Bronchial epithelial cell (primary cell): ENCODE results near the gene PSMA6. TPM values are rescaled to one million over a fixed set of nuclear protein-coding genes. Genes with fewer than 3 reads are reported as not detected.
A peak's percentile ranks its signal among the peaks of the same experiment; 100 is the strongest.
"Not testable (repeated sequence)": the region's sequence is repeated elsewhere in the genome, so short reads cannot be mapped to it uniquely, and the experiment has no call there.

Source experiments
- DNase-seq: peaks from one replicate; pipeline ENCODE4 v3.0.0-alpha.2; 2010; ENCODE audit warnings: low read depth
- FAIRE-seq: peaks from 2 replicates; lab custom pipeline; 2011; peaks lifted over from hg19 to GRCh38; lab: Jason Lieb, UNC
- H3K27me3 ChIP-seq: 2 replicates; pipeline ENCODE4 v1.5.1; 2011; ENCODE audit warnings: low read length; ENCODE audit not compliant: control insufficient read depth, insufficient read depth
- H3K36me3 ChIP-seq: 2 replicates; pipeline ENCODE4 v1.5.1; 2011; ENCODE audit warnings: low read length; ENCODE audit not compliant: control insufficient read depth, insufficient read depth
- H3K4me3 ChIP-seq: 2 replicates; pipeline ENCODE4 v1.5.1; 2011; ENCODE audit warnings: mild to moderate bottlenecking, low read depth, low read length, control low read depth
- total RNA-seq: library from RNA; depleted of rRNA; stranded (reverse); fragments of >200 nt; gene quantifications from 2 replicates; pipeline ENCODE4 v1.2.1, GENCODE V29; 2014
- TF ChIP-seq, protein P1 (sequence below): IDR thresholded peaks from 2 replicates; pipeline ENCODE4 v1.5.1; 2011; ENCODE audit warnings: mild to moderate bottlenecking, moderate library complexity, low read length, control low read depth, inconsistent platforms; ENCODE audit not compliant: insufficient read depth, severe bottlenecking

Gene PSMA6
- total RNA-seq, 1 donor from 2014 or later: 222 TPM

DNA sequence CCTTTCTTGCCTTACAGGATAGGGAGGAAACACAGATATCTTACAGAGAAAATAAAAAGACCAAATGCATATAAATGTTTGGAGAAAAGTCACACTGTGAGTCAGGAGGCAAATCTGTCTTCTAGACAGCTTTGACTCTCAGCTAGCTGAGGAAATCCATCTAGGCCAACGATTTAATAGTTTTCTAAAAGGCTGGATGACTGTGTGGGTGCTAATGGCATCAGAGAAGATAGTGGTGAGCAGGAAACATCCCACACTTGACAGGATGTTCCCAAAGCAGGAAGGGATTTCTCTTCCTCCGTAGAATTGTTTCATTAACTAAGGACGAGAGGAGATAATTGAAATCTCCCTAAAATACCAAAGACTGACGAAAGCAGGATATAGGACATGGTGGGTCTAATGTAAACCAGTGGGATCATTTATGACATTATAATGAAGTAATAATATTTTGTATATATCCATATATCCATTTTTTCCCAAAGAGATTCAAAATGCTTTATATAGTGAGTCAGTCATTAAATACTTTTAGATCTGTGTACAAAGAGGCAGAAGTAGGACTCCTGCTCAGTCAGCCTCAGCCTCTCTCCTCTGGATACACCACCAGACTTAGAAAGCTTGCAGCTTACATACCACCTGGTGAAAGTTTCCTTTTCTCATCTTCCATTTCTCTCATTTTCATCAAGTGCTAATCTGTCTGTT lies 44.3 kb upstream of the PSMA6 start:
- TF ChIP-seq, protein P1, sequence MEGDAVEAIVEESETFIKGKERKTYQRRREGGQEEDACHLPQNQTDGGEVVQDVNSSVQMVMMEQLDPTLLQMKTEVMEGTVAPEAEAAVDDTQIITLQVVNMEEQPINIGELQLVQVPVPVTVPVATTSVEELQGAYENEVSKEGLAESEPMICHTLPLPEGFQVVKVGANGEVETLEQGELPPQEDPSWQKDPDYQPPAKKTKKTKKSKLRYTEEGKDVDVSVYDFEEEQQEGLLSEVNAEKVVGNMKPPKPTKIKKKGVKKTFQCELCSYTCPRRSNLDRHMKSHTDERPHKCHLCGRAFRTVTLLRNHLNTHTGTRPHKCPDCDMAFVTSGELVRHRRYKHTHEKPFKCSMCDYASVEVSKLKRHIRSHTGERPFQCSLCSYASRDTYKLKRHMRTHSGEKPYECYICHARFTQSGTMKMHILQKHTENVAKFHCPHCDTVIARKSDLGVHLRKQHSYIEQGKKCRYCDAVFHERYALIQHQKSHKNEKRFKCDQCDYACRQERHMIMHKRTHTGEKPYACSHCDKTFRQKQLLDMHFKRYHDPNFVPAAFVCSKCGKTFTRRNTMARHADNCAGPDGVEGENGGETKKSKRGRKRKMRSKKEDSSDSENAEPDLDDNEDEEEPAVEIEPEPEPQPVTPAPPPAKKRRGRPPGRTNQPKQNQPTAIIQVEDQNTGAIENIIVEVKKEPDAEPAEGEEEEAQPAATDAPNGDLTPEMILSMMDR: no peak
- DNase-seq: no peak
- no peak for FAIRE-seq
- Histone ChIP-seq H3K4me3 (no peak overlapping the region), H3K36me3 (no peaks in the 10 kb centered on the region), H3K27me3 (no peaks in the 10 kb centered on the region)

DNA sequence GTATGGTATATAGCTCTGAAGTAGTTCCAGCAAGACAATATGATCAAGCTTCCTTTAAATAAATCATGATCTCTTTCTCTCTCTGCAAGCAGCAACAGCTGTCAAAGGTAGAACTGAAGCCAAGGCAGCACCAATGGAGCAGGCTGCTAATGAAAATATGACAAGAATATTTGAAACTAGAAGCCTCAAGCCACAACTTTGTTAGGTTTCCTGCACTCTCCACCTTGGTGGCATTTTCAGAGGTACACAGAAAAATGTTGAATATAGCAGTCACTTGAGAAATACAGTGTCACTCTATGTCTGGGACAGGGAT lies 43.8 kb upstream of the PSMA6 start:
- FAIRE-seq (no peak), DNase-seq (no peak)
- H3K36me3 ChIP-seq: no peaks in the 10 kb centered on the region
- TF ChIP-seq, protein P1: no peak
- no peaks in the 10 kb centered on the region for H3K27me3 ChIP-seq
- no peak overlapping the region for H3K4me3 ChIP-seq

DNA sequence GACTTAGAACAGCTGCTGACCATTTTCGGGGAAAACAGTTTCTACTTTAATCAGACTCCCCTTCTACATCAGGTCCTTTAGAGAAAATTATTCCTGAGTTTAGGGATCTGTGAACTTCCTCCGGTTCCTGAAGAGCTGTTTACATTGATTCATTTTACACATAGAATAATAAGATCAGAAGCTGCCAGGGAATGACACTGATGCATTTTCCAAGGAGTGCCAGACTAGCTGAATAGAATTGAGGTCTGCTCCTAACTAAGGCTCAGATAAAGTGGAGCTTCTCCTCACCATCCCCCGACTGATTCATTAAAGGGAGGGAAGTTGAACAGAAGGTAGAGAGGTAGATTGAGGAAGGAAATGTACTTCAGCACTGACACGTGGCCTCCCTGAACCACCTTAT lies 41.9 kb upstream of the PSMA6 start:
- TF ChIP-seq, protein P1: no peak
- no peak for FAIRE-seq

DNA sequence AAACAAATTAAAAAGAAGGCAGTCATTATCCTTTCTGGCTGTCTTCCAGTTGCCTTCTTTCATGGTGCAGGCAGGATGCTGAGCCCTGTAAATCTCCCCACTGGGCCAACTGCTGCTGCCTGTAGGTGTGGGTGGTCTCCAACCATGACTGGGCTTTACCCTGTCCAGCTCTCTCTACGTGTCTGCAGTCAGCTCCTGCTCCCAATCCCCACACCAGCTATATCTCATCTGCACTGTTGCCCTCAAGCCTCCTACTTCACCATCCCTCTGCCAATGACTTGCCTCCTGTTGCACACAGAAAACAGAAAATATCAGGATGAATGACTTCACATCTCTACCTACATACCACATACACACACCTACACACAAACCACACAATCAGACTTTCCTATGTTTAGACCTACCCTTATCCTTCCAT lies 39.7 kb upstream of the PSMA6 start:
- TF ChIP-seq, protein P1: no peak
- FAIRE-seq: no peak

More for the DNA sequence above, 41.9 kb upstream of the PSMA6 start:
- DNase-seq: no peak
- Histone ChIP-seq H3K36me3 (no peaks in the 10 kb centered on the region), H3K4me3 (no peak overlapping the region), H3K27me3 (no peaks in the 10 kb centered on the region)

DNA sequence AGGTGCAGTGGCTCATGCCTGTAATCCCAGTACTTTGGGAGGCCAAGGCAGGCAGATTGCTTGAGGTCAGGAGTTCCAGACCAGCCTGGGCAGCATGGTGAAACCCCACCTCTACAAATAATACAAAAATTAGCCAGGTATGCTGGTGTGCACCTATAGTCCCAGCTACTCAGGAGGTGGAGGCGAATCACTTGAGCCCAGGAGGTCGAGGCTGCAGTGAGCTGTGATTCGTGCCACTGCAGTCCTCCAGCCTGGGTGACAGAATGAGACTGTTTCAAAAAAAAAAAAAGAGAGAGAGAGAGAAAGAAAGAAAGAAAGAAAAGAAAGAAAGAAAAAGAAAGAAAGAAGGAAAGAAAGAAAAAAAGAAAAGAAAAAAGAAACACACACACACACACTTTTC lies 39.1 kb upstream of the PSMA6 start:
- not testable (repeated sequence) for H3K27me3 ChIP-seq, H3K36me3 ChIP-seq, H3K4me3 ChIP-seq, FAIRE-seq, DNase-seq

More for the DNA sequence above, 39.7 kb upstream of the PSMA6 start:
- Histone ChIP-seq H3K4me3 (no peak overlapping the region), H3K36me3 (no peaks in the 10 kb centered on the region), H3K27me3 (no peaks in the 10 kb centered on the region)
- DNase-seq: no peak

DNA sequence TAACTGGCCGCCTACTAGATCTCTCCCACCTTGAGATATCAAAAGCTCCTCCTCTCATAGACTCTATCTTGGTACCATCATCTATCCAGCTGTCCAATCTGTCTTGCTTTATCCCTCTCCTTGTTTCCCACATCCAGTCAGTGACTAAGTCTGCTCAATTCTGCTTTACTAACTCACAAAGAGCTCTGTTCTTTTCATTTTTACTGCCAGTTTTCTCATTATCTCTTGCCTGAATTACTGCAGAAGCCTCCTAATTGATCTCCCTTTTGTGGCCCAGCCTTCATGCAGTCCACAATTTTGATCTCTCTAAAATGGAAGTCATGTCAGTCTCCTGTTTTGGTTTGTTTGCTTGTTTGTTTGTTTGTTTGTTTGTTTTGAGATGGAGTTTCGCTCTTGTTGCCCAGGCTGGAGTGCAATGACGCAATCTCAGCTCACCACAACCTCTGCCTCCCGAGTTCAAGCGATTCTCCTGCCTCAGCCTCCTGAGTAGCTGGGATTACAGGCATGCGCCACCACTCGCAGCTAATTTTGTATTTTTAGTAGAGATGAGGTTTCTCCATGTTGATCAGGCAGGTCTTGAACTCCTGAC lies 38.1 kb upstream of the PSMA6 start:
- not testable (repeated sequence) for FAIRE-seq, H3K4me3 ChIP-seq, H3K27me3 ChIP-seq, H3K36me3 ChIP-seq, DNase-seq

DNA sequence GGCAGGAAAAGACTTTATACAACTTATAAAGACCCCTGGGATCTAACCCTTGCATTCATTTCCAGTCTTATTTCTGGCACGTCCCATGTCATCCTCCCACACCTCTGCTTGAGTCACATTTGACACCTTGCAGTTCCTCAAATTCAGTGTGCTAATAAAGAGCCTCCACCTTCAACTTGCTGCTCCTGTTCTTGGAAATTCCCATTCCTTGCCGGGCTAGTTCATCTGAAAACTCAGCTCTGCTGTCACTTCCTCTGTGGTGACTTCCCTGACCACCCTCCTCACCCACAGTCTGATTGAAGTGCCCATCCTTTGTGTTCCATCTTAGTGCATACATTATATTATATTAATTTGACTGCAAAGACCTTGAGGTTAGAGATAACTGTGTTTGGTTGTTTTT lies 37.4 kb upstream of the PSMA6 start:
- FAIRE-seq (no peak), DNase-seq (peak; percentile 11)
- no peaks in the 10 kb centered on the region for H3K36me3 ChIP-seq
- TF ChIP-seq, protein P1: no peak
- H3K27me3 ChIP-seq: no peaks in the 10 kb centered on the region
- no peak overlapping the region for H3K4me3 ChIP-seq
